IMR-90 (cell line): Measurements from ENCODE around the gene CCDC88A. TPM values are rescaled to one million over a fixed set of nuclear protein-coding genes. Genes with fewer than 3 reads are reported as not detected.

Experiments used
- ATAC-seq: fragments of 200-7000 bp; cut with Tn5 transposase; 2 replicates; pipeline ENCODE4 v1.9.1; 2020; ENCODE audit warnings: low read depth, mild to moderate bottlenecking, moderate library complexity
- BruUV-seq: library from RNA; stranded (reverse); fragments of 400-500 nt; replicated peaks from 2 replicates; lab custom pipeline; 2021; lab: Mats Ljungman, UMichigan
- CTCF ChIA-PET: fragments of 300-600 bp; formaldehyde crosslinking; extraction: SDS; loops from one replicate; lab custom pipeline; 2021; ENCODE audit warnings: antibody characterized with exemption; lab: Yijun Ruan, JAX
- POLR2A ChIA-PET: fragments of 300-600 bp; sonication (Branson Sonifier 250); formaldehyde crosslinking; loops from one replicate; lab custom pipeline; 2022; ENCODE audit warnings: antibody characterized with exemption; ENCODE audit not compliant: unreplicated experiment; lab: Charles Lee
- DNase-seq: peaks from one replicate; pipeline ENCODE4 v3.0.0; 2013
- H2AFZ ChIP-seq: replicated peaks from 2 replicates; pipeline ENCODE3; 2013; ENCODE audit warnings: low read length, mild to moderate bottlenecking; ENCODE audit not compliant: poor library complexity
- H2AK5ac ChIP-seq: 2 replicates; pipeline ENCODE4 v1.6.1; 2013; ENCODE audit warnings: low read depth, low read length, inconsistent platforms
- H2AK9ac ChIP-seq: replicated peaks from 2 replicates; pipeline ENCODE3; 2013; ENCODE audit warnings: mild to moderate bottlenecking, low read depth, low read length, moderate library complexity; ENCODE audit not compliant: poor library complexity
- H2BK120ac ChIP-seq: 2 replicates; pipeline ENCODE4 v1.6.1; 2013; ENCODE audit warnings: low read depth, low read length, inconsistent platforms
- H2BK15ac ChIP-seq: 3 replicates; pipeline ENCODE4 v1.6.1; 2013; ENCODE audit warnings: low read depth, low read length, inconsistent platforms
- H2BK20ac ChIP-seq: 2 replicates; pipeline ENCODE4 v1.6.1; 2013; ENCODE audit warnings: low read depth, mild to moderate bottlenecking, inconsistent platforms, low read length, moderate library complexity
- H2BK5ac ChIP-seq: 2 replicates; pipeline ENCODE4 v1.6.1; 2013; ENCODE audit warnings: mild to moderate bottlenecking, low read depth, low read length, inconsistent platforms; ENCODE audit not compliant: poor library complexity, severe bottlenecking
- H3K14ac ChIP-seq: replicated peaks from 2 replicates; pipeline ENCODE4 v1.6.1; 2013; ENCODE audit warnings: low read depth, low read length, inconsistent platforms
- H3K18ac ChIP-seq: 2 replicates; pipeline ENCODE4 v1.6.1; 2013; ENCODE audit warnings: low read depth, low read length, control low read depth
- H3K23ac ChIP-seq: 2 replicates; pipeline ENCODE4 v1.6.1; 2013; ENCODE audit warnings: low read depth, low read length, inconsistent platforms
- H3K27ac ChIP-seq: 2 replicates; pipeline ENCODE4 v1.5.1; 2013; ENCODE audit warnings: mild to moderate bottlenecking, control low read depth, low read length; ENCODE audit not compliant: insufficient read depth
- H3K27me3 ChIP-seq: 2 replicates; pipeline ENCODE4 v1.6.1; 2013; ENCODE audit warnings: low read length; ENCODE audit not compliant: control insufficient read depth, insufficient read depth
- H3K36me3 ChIP-seq: 2 replicates; pipeline ENCODE4 v1.6.1; 2013; ENCODE audit warnings: low read length, mixed read lengths; ENCODE audit not compliant: control insufficient read depth, insufficient read depth
- H3K4ac ChIP-seq: 2 replicates; pipeline ENCODE4 v1.6.1; 2013; ENCODE audit warnings: low read depth, low read length, inconsistent platforms
- H3K4me1 ChIP-seq: 2 replicates; pipeline ENCODE4 v1.6.1; 2013; ENCODE audit warnings: low read length, mixed read lengths; ENCODE audit not compliant: control insufficient read depth, insufficient read depth
- H3K4me2 ChIP-seq: 2 replicates; pipeline ENCODE4 v1.6.1; 2013; ENCODE audit warnings: low read depth, mild to moderate bottlenecking, control low read depth, low read length, moderate library complexity
- H3K4me3 ChIP-seq: 2 replicates; pipeline ENCODE4 v1.5.1; 2013; ENCODE audit warnings: low read depth, mild to moderate bottlenecking, control low read depth, low read length, moderate library complexity; ENCODE audit not compliant: insufficient read depth
- H3K56ac ChIP-seq: 2 replicates; pipeline ENCODE4 v1.6.1; 2013; ENCODE audit warnings: low read length, inconsistent platforms; ENCODE audit not compliant: insufficient read depth; ENCODE audit errors: extremely low read depth
- H3K79me1 ChIP-seq, 2 experiments: 2 replicates each; pipeline ENCODE4 v1.6.1; 2013; ENCODE audit warnings: low read length in 2 of 2, inconsistent platforms in 1 of 2, low read depth in 1 of 2
- H3K9ac ChIP-seq: 2 replicates; pipeline ENCODE4 v1.6.1; 2013; ENCODE audit warnings: low read depth, low read length, control low read depth
- H3K9me1 ChIP-seq: 2 replicates; pipeline ENCODE4 v1.6.1; 2013; ENCODE audit warnings: low read length, inconsistent platforms; ENCODE audit not compliant: insufficient read depth
- H3K9me3 ChIP-seq: 2 replicates; pipeline ENCODE4 v1.6.1; 2013; ENCODE audit warnings: low read length; ENCODE audit not compliant: control insufficient read depth, insufficient read depth
- H4K20me1 ChIP-seq: 2 replicates; pipeline ENCODE4 v1.6.1; 2013; ENCODE audit warnings: low read length, inconsistent platforms; ENCODE audit not compliant: insufficient read depth
- H4K5ac ChIP-seq: 2 replicates; pipeline ENCODE4 v1.6.1; 2013; ENCODE audit warnings: mild to moderate bottlenecking, low read depth, low read length, control low read depth
- H4K8ac ChIP-seq, 2 experiments: 2 replicates each; pipeline ENCODE4 v1.6.1; 2013; ENCODE audit warnings: low read depth in 2 of 2, low read length in 2 of 2, control low read depth in 1 of 2, inconsistent platforms in 1 of 2
- H4K91ac ChIP-seq: 2 replicates; pipeline ENCODE4 v1.6.1; 2013; ENCODE audit warnings: low read depth, low read length, inconsistent platforms; ENCODE audit not compliant: insufficient read depth
- MXI1 ChIP-seq: IDR thresholded peaks from 2 replicates; pipeline ENCODE4 v1.6.1; 2012; ENCODE audit warnings: low read depth, mild to moderate bottlenecking, low read length, moderate library complexity, borderline replicate concordance
- RAD21 ChIP-seq: IDR thresholded peaks from 2 replicates; pipeline ENCODE4 v1.6.1; 2012; ENCODE audit warnings: low read length, improper control_type of control experiment
- WGBS, 2 experiments: methylation state at CpG; one replicate each; pipeline versions ENCODE4 v1.1.5 to v1.1.7; 2013; ENCODE audit warnings: missing lambda C conversion rate in 2 of 2; ENCODE audit not compliant: insufficient read length in 1 of 2; ENCODE audit errors: extremely low coverage in 2 of 2; 5-methylcytosine and 5-hydroxymethylcytosine counted together
- dilution Hi-C: fragments of 300-500 bp; cut with HindIII; formaldehyde crosslinking; loops from one replicate; pipeline ENCODE4 v1.14.3; 2018; ENCODE audit warnings: low sequenced_read_pairs; ENCODE audit not compliant: unreplicated experiment
- in situ Hi-C: fragments of 300-500 bp; cut with MboI; formaldehyde crosslinking; loops from 3 replicates; pipeline ENCODE4 v1.14.3; 2019; ENCODE audit warnings: low sequenced_read_pairs, inconsistent platforms, mixed read lengths
- intact Hi-C: fragments of 100-400 bp; cut with micrococcal nuclease; formaldehyde crosslinking; loops from 2 replicates; pipeline ENCODE4 v1.10.0; 2022
- polyA plus RNA-seq, 3 experiments: library from polyadenylated mRNA; depleted of rRNA; stranded (reverse); fragments of >200 nt; gene quantifications; 2 replicates each; pipeline ENCODE4 v1.2.3, GENCODE V29; 2012; ENCODE audit warnings: low replicate concordance in 1 of 3
- total RNA-seq: library from RNA; depleted of rRNA; stranded (reverse); fragments of >200 nt; gene quantifications from 2 replicates; pipeline ENCODE4 v1.2.3, GENCODE V29; 2012

The CCDC88A gene
- total and polyA plus RNA-seq, 2 of the 4 experiments (the other 2 are of a cell fraction), result 15.6 to 63.8 TPM

DNA sequence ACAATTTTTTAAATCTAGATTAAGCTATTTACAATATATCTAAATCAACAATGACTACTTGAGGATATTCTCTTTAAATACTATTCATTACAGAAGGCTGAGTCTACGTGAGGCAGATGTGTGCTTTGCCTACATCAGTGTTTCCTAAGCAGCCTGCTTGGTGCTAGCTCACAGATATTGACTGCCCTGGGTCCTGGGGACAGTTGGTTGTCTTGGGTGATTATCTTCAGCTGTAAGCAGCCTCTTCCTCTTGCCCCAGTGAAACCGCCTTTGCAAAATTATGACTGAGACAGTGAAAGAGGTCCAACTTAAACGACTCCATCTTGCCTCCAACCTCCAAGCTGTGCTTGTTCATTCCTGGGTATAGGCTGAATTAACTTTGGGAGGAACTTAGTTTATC is 39.6 kb upstream of the CCDC88A start:
- Histone ChIP-seq H3K9ac (no peak overlapping the region), H3K4me2 (no peak overlapping the region), H2AFZ (no peak overlapping the region), H4K5ac (no peak overlapping the region), H2BK120ac (no peak overlapping the region), H3K9me3 (peaks cover 3% of the 10 kb centered on the region; the same call in 1 of the 2 replicates), H3K14ac (no peak overlapping the region), H3K27me3 (peaks cover 11% of the 10 kb centered on the region), H3K79me1 (no peaks in the 10 kb centered on the region), H3K4me1 (no peaks in the 10 kb centered on the region), H3K4me3 (no peak overlapping the region), H3K56ac (no peak overlapping the region), H4K20me1 (no peaks in the 10 kb centered on the region), H3K18ac (no peak overlapping the region), H3K36me3 (no peaks in the 10 kb centered on the region), H3K23ac (no peak overlapping the region), H3K27ac (no peak overlapping the region), H2AK5ac (no peak overlapping the region), H4K8ac (no peak overlapping the region), H2BK15ac (no peak overlapping the region), H2BK5ac (no peak overlapping the region), H3K4ac (no peak overlapping the region), H4K91ac (no peak overlapping the region), H2BK20ac (no peak overlapping the region), H3K9me1 (no peaks in the 10 kb centered on the region), H2AK9ac (no peak overlapping the region)
- POLR2A ChIA-PET, result no interaction called here
- dilution Hi-C loops (no loop called here), in situ Hi-C loops (no loop called here), intact Hi-C loops (no loop called here)
- DNase-seq (no peak), ATAC-seq (no peak)
- no CpG with 5 or more reads among the region's 3 CpGs for WGBS, 2 experiments
- BruUV-seq, result no TSS peak
- CTCF ChIA-PET, result no interaction called here
- TF ChIP-seq RAD21, result no peak
- TF ChIP-seq MXI1, result no peak
